AG10803 (cell line): ENCODE measurements around the gene ROS1.

Source experiments
- DNase-seq: peaks from one replicate; pipeline ENCODE4 v3.0.0; 2010; ENCODE audit warnings: low read depth
- H3K4me3 ChIP-seq: 2 replicates; pipeline ENCODE4 v1.5.1; 2011; ENCODE audit warnings: mild to moderate bottlenecking, low read length, control low read depth
- TF ChIP-seq, protein P1 (sequence below): conservative IDR thresholded peaks from 2 replicates; pipeline ENCODE4 v1.5.1; 2011; ENCODE audit warnings: mild to moderate bottlenecking, low read length, control low read depth, inconsistent platforms

The ROS1 gene

DNA sequence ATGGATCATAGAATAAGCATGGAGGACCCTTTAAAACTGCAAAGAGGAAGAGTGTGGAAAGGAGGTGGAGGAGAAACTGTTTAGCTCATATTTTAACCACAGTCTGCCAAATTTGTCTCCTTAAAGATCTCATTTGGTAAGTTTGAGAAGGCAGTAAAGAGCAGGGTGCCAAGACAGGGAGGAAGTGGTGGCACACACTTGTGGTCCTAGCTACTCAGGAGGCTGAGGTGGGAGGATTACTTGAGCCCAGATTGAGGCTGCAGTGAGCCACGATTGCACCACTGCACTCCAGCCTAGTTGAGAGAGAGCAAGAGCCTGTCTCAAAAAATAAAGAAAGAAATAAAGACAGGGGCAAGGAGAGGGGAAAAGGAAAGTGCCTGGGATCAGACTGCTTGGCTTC is 39.9 kb upstream of the ROS1 start:
- no peak for DNase-seq
- H3K4me3 ChIP-seq, result no peak overlapping the region
- TF ChIP-seq, protein P1, sequence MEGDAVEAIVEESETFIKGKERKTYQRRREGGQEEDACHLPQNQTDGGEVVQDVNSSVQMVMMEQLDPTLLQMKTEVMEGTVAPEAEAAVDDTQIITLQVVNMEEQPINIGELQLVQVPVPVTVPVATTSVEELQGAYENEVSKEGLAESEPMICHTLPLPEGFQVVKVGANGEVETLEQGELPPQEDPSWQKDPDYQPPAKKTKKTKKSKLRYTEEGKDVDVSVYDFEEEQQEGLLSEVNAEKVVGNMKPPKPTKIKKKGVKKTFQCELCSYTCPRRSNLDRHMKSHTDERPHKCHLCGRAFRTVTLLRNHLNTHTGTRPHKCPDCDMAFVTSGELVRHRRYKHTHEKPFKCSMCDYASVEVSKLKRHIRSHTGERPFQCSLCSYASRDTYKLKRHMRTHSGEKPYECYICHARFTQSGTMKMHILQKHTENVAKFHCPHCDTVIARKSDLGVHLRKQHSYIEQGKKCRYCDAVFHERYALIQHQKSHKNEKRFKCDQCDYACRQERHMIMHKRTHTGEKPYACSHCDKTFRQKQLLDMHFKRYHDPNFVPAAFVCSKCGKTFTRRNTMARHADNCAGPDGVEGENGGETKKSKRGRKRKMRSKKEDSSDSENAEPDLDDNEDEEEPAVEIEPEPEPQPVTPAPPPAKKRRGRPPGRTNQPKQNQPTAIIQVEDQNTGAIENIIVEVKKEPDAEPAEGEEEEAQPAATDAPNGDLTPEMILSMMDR, result no peak

- TF ChIP-seq, protein P1, result no peak
- no peak overlapping the region for H3K4me3 ChIP-seq
- DNase-seq, result no peak
These were observed 39.0 kb upstream of the ROS1 start for GRCh38 chr6:117464700-117465099.

- TF ChIP-seq, protein P1, result no peak
- DNase-seq, result peak; percentile 54
- H3K4me3 ChIP-seq, result no peak overlapping the region
These were observed 38.3 kb upstream of the ROS1 start for GRCh38 chr6:117463762-117464665.

GRCh38 chr6:117459204-117459944 is 33.6 kb upstream of the ROS1 start:
- no peak overlapping the region for H3K4me3 ChIP-seq
- DNase-seq, result no peak
- TF ChIP-seq, protein P1, result no peak

DNA sequence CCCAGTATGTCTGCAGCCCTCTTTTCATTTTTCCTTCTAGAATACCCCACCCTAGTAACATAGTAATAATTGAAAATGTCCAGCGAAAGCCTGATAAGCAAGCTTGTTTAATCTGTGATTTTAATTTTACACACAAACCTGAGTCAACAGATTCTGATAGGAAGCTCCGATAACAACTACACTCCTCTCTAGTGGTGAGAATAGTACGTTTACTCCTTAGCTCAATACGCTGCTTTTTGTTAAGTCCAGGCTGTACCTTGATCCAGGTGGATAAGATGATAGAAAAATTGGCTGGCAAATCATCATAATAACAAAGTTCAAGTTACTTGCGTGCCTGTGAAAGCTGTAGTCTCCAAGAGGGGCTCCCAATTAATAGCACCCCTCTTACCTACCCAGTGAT is 31.3 kb upstream of the ROS1 start:
- DNase-seq, result no peak
- H3K4me3 ChIP-seq, result no peak overlapping the region
- TF ChIP-seq, protein P1, result no peak

DNA sequence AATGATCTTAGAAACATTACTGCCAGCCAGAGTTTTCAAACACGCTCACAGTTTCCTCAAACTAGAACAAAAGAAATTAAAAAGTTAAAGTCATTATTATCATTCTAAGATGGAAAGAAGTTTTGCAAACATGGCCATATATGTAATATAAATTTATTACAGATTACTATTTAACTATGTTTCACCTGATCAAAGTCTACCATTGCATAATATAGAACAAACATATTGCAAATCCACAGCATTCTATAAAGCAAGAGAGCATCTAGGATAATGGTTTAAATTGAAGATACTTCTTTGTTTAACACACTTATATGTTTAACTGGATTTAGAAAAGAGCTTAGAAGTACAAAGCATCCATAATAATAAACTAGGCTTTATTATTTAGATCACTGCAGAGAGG is 30.5 kb upstream of the ROS1 start:
- no peak for DNase-seq
- no peak overlapping the region for H3K4me3 ChIP-seq
- TF ChIP-seq, protein P1, result no peak
